Testis (tissue), 3 donors: Measurements from ENCODE around the gene ATF2. TPM values are rescaled to one million over a fixed set of nuclear protein-coding genes. Genes with fewer than 3 reads are reported as not detected.

Experiments used
- DNase-seq: peaks from one replicate; pipeline ENCODE4 v3.0.0-alpha.2; 2019
- H3K27ac ChIP-seq, 2 donors: fragments of 200-600 bp; sonication (generic); one replicate each; pipeline ENCODE4 v1.5.1; 2019
- H3K27me3 ChIP-seq: fragments of 200-600 bp; sonication (generic); one replicate; pipeline ENCODE4 v1.5.1; 2019
- H3K36me3 ChIP-seq: fragments of 200-600 bp; sonication (generic); one replicate; pipeline ENCODE4 v1.5.1; 2017; ENCODE audit warnings: low read depth; ENCODE audit errors: missing control alignments
- H3K4me1 ChIP-seq: fragments of 200-600 bp; sonication (generic); one replicate; pipeline ENCODE4 v1.5.1; 2019
- H3K4me3 ChIP-seq, 2 donors: fragments of 200-600 bp; sonication (generic); one replicate each; pipeline ENCODE4 v1.5.1; 2017 to 2019
- H3K9me3 ChIP-seq: fragments of 200-600 bp; sonication (generic); one replicate; pipeline ENCODE4 v1.5.1; 2017
- CTCF ChIP-seq, 3 experiments: fragments of 450-650 bp in 2 of 3; fragments of 200-600 bp in 1 of 3; sonication (generic) in 1 of 3; IDR thresholded peaks; one replicate each; pipeline ENCODE4 v1.5.1; 2016 to 2019; ENCODE audit warnings: antibody characterized with exemption in 3 of 3, mild to moderate bottlenecking in 2 of 3, moderate library complexity in 1 of 3
- POLR2A ChIP-seq: fragments of 450-650 bp; IDR thresholded peaks from one replicate; pipeline ENCODE4 v1.6.1; 2017; ENCODE audit warnings: antibody characterized with exemption, mild to moderate bottlenecking, moderate library complexity
- WGBS, 2 donors: methylation state at CpG; one replicate each; pipeline ENCODE4 v1.1.5; 2018; 5-methylcytosine and 5-hydroxymethylcytosine counted together
- intact Hi-C: fragments of 100-400 bp; cut with DNase I; formaldehyde crosslinking; loops from one replicate; pipeline ENCODE4 v1.15.1; 2023; ENCODE audit warnings: low total_unique reads
- polyA plus RNA-seq: library from polyadenylated mRNA; stranded (reverse); fragments of 350-450 nt; fragmentation: Illumina TruSeq; extraction: RNeasy Lipid Tissue Mini Kit (QIAGEN cat#74804); gene quantifications from one replicate; pipeline ENCODE4 v1.2.3, GENCODE V29; 2014; ENCODE audit warnings: low read depth, low replicate concordance; ENCODE audit not compliant: insufficient read depth
- total RNA-seq, 2 donors: library from RNA; depleted of rRNA; stranded (reverse); fragments of >200 nt; gene quantifications; one replicate each; pipeline ENCODE4 v1.2.3, GENCODE V29; 2016

Gene ATF2
- total and polyA plus RNA-seq, 3 donors from 2014 or later = 59.9 to 92.2 (median 83.0) TPM

DNA sequence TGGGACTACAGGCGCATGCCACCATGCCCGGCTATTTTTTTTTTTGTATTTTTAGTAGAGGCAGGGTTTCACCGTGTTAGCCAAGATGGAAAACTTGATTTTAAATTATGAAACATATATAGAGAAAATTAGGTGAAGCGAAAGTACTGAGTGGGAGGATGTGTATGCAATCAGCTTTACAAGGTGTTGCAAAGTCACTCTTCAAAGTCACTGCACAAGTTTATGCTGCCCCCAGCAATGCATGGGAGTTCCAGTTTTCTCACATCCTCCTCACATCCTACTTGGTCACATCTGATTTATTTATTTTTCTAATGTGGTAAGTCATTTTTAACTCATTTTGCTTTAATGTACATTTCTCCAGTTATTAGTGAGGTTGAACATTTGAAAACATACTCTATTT lies 113.7 kb downstream of the ATF2 start:
- 89 to 92% methylated on average over 4 of the region's 4 CpGs for WGBS, 2 donors
- intact Hi-C loops = no loop called here
- Histone ChIP-seq H3K4me3 (no peak overlapping the region), H3K36me3 (no peaks in the 10 kb centered on the region), H3K9me3 (no peaks in the 10 kb centered on the region), H3K27me3 (no peaks in the 10 kb centered on the region), H3K27ac (no peak overlapping the region), H3K4me1 (no peaks in the 10 kb centered on the region)
- DNase-seq = no peak
- TF ChIP-seq POLR2A (no peak), CTCF (IDR thresholded peaks at IDR 0.05) (no peak)

GRCh38 chr2:175049661-175050060 lies 118.3 kb downstream of the ATF2 start:
- no peak overlapping the region for H3K4me3 ChIP-seq
- no peak overlapping the region for H3K27ac ChIP-seq
- H3K9me3 ChIP-seq = no peaks in the 10 kb centered on the region
- TF ChIP-seq POLR2A = no peak
- no peak for TF ChIP-seq CTCF (IDR thresholded peaks at IDR 0.05)
- H3K36me3 ChIP-seq = no peaks in the 10 kb centered on the region
- no peaks in the 10 kb centered on the region for H3K27me3 ChIP-seq
- H3K4me1 ChIP-seq = no peaks in the 10 kb centered on the region
- DNase-seq = no peak
- intact Hi-C loops = no loop called here

- no peak for DNase-seq
- H3K4me1 ChIP-seq = no peaks in the 10 kb centered on the region
- no peaks in the 10 kb centered on the region for H3K9me3 ChIP-seq
- 85 to 87% methylated on average over 2 of the region's 2 CpGs for WGBS, 2 donors
- no peaks in the 10 kb centered on the region for H3K27me3 ChIP-seq
- intact Hi-C loops = no loop called here
- H3K27ac ChIP-seq = no peak overlapping the region
- no peaks in the 10 kb centered on the region for H3K36me3 ChIP-seq
- TF ChIP-seq CTCF (IDR thresholded peaks at IDR 0.05) = no peak
- no peak for TF ChIP-seq POLR2A
- no peak overlapping the region for H3K4me3 ChIP-seq
These were observed 119.7 kb downstream of the ATF2 start for GRCh38 chr2:175048275-175048674.

DNA sequence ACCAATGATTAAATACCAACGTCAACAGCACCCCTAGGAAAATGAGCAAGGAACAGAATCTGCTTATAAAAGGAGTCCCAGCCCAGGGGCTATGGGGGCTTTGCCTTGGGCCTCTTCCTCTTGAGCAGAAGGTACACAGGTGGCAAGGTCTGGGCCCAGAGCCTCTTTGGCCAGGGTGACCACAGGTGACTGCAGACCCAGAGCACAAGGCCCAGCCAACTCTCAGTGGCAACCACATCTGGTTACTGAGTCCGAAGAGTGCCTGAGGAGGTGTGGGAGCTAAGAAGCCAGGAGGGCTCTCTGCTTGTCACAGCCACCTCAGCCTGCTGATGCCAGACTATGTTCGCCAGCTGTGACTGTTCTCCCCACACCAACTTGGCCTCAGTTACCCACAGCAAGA lies 128.5 kb downstream of the ATF2 start:
- 91 to 93% methylated on average over 3 of the region's 3 CpGs for WGBS, 2 donors
- H3K36me3 ChIP-seq = no peaks in the 10 kb centered on the region
- DNase-seq = no peak
- TF ChIP-seq POLR2A (no peak), CTCF (IDR thresholded peaks at IDR 0.05) (no peak)
- H3K27ac ChIP-seq = no peak overlapping the region
- H3K4me3 ChIP-seq = no peak overlapping the region
- H3K27me3 ChIP-seq = no peaks in the 10 kb centered on the region
- H3K9me3 ChIP-seq = no peaks in the 10 kb centered on the region
- no peaks in the 10 kb centered on the region for H3K4me1 ChIP-seq
- intact Hi-C loops = no loop called here

GRCh38 chr2:175039031-175039430 lies 129.0 kb downstream of the ATF2 start:
- TF ChIP-seq POLR2A = no peak
- intact Hi-C loops = no loop called here
- Histone ChIP-seq H3K27ac (no peak overlapping the region), H3K4me3 (no peak overlapping the region), H3K9me3 (no peaks in the 10 kb centered on the region), H3K27me3 (no peaks in the 10 kb centered on the region), H3K36me3 (no peaks in the 10 kb centered on the region), H3K4me1 (no peaks in the 10 kb centered on the region)
- WGBS, 2 donors = 82 to 86% methylated on average over 5 of the region's 5 CpGs
- DNase-seq = no peak
